Fibroblast of pulmonary artery (primary cell): ENCODE data around the gene CSMD2.
"Not testable (repeated sequence)": the region's sequence is repeated elsewhere in the genome, so short reads cannot be mapped to it uniquely, and the experiment has no call there.

ENCODE experiments used
- DNase-seq: peaks from one replicate; pipeline ENCODE4 v3.0.0-alpha.2; 2010; ENCODE audit warnings: low read depth
- H3K4me3 ChIP-seq: replicated peaks from 2 replicates; pipeline ENCODE4 v1.5.1; 2011; ENCODE audit warnings: low read depth, mild to moderate bottlenecking, control low read depth, low read length, moderate library complexity
- TF ChIP-seq, protein P1 (sequence below): IDR thresholded peaks from 2 replicates; pipeline ENCODE4 v1.5.1; 2011; ENCODE audit warnings: mild to moderate bottlenecking, control low read depth, low read length, inconsistent platforms; ENCODE audit errors: missing control alignments

The CSMD2 gene

GRCh38 chr1:34089731-34090130 lies 75.3 kb downstream of the CSMD2 start:
- TF ChIP-seq, protein P1, sequence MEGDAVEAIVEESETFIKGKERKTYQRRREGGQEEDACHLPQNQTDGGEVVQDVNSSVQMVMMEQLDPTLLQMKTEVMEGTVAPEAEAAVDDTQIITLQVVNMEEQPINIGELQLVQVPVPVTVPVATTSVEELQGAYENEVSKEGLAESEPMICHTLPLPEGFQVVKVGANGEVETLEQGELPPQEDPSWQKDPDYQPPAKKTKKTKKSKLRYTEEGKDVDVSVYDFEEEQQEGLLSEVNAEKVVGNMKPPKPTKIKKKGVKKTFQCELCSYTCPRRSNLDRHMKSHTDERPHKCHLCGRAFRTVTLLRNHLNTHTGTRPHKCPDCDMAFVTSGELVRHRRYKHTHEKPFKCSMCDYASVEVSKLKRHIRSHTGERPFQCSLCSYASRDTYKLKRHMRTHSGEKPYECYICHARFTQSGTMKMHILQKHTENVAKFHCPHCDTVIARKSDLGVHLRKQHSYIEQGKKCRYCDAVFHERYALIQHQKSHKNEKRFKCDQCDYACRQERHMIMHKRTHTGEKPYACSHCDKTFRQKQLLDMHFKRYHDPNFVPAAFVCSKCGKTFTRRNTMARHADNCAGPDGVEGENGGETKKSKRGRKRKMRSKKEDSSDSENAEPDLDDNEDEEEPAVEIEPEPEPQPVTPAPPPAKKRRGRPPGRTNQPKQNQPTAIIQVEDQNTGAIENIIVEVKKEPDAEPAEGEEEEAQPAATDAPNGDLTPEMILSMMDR, result no peak
- H3K4me3 ChIP-seq, result no peak overlapping the region
- DNase-seq, result no peak

DNA sequence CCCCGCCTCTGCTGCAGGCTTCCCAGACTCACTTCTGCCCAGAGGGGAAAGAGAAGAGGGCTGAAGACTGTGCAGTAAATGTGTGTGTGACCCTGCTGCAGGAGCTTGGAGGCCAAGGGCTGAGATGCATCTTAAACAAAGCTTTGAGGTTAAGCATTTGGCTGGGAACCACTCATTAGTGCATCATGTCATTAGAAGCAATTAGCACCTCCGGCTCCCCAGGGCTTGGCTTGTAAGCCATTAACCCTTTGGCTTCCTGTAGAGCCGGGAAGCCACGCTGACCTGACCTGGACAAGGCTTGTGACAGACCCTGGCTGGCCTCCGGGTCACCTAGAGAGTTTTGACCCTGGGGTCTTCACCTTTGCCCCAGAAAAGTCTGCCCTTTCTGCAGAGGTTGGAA lies 77.0 kb downstream of the CSMD2 start:
- no peak overlapping the region for H3K4me3 ChIP-seq
- DNase-seq, result no peak
- TF ChIP-seq, protein P1, result no peak

DNA sequence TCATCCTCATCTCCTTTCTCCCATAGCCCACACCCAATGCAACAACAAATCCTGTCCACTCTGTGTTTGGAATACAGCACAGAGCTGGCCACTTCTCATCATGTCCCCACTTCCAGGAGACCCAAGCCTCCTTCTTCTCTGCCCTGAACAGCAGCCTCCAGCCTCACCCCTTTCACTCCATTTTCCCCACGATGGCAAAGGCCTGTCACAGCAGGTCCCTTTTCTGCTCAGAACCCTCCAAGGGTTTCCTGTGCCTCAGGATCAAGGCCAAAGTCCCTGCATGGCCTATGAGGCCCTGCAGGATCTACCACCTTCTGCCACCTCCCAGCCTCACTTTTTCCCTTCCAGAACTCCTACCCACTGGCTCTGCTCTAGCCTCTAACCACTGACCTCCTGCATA lies 78.5 kb downstream of the CSMD2 start:
- DNase-seq, result no peak
- H3K4me3 ChIP-seq, result no peak overlapping the region
- TF ChIP-seq, protein P1, result no peak

GRCh38 chr1:34083974-34084373 lies 81.1 kb downstream of the CSMD2 start:
- no peak for DNase-seq
- H3K4me3 ChIP-seq, result no peak overlapping the region

DNA sequence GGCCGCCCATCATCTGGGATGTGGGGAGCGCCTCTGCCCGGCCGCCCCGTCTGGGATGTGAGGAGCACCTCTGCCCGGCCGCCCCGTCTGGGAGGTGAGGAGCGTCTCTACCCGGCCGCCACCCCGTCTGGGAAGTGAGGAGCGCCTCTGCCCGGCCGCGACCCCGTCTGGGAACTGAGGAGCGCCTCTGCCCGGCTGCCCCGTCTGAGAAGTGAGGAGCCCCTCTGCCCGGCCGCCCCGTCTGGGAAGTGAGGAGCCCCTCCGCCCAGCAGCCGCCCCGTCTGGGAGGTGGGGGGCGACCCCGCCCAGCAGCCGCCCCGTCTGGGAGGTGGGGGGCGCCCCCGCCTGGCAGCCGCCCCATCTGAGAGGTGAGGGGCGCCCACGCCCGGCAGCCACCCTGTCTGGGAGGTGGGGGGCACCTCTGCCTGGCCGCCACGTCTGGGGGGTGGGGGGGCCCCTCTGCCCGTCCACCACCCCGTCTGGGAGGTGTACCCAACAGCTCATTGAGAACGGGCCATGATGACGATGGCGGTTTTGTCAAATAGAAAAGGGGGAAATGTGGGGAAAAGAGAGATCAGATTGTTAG lies 82.9 kb downstream of the CSMD2 start:
- H3K4me3 ChIP-seq, DNase-seq: not testable (repeated sequence)

More at GRCh38 chr1:34083974-34084373, 81.1 kb downstream of the CSMD2 start:
- TF ChIP-seq, protein P1, result no peak

DNA sequence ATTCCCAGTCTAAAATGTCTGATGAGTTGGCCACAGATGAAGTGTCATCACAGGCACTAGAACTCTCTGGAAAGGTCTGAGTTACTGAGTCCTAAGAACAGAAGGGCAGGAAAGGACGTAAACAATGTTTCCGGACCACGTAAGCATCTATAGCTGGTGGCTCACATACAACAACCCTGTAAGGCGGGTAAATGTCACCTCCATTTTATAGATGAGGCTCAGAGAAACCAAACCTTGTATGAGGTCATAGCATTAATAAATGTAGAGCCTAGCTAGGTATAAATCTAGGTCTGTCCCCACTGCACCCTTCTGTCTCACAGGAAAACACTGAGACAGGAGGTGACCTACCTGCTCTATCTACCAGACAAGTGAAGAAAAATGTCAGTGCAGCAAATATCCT lies 86.6 kb downstream of the CSMD2 start:
- TF ChIP-seq, protein P1, result no peak
- DNase-seq, result no peak

GRCh38 chr1:34075576-34075975 lies 89.5 kb downstream of the CSMD2 start:
- DNase-seq, result no peak
- TF ChIP-seq, protein P1, result no peak
- H3K4me3 ChIP-seq, result no peak overlapping the region

More for the DNA sequence above, 86.6 kb downstream of the CSMD2 start:
- no peak overlapping the region for H3K4me3 ChIP-seq
